Right lung (tissue), 5 donors: Measurements from ENCODE around the gene NYAP2. TPM values are rescaled to one million over a fixed set of nuclear protein-coding genes. Genes with fewer than 3 reads are reported as not detected.

Experiments
- DNase-seq, 2 donors: peaks; one replicate each; pipeline ENCODE4 v3.0.0-alpha.2; 2013
- polyA plus RNA-seq, 5 donors: library from polyadenylated mRNA; unstranded; fragments of 120-200 nt; gene quantifications; one replicate each; pipeline versions ENCODE4 v1.2.1 to v1.2.3, GENCODE V29; 2013; ENCODE audit warnings: inconsistent platforms in 1 of 5, low replicate concordance in 1 of 5; ENCODE audit not compliant: insufficient read length in 5 of 5, insufficient read depth in 1 of 5

The NYAP2 gene
- polyA plus RNA-seq, 5 donors = 0.05 to 0.25 (median 0.12) TPM

DNA sequence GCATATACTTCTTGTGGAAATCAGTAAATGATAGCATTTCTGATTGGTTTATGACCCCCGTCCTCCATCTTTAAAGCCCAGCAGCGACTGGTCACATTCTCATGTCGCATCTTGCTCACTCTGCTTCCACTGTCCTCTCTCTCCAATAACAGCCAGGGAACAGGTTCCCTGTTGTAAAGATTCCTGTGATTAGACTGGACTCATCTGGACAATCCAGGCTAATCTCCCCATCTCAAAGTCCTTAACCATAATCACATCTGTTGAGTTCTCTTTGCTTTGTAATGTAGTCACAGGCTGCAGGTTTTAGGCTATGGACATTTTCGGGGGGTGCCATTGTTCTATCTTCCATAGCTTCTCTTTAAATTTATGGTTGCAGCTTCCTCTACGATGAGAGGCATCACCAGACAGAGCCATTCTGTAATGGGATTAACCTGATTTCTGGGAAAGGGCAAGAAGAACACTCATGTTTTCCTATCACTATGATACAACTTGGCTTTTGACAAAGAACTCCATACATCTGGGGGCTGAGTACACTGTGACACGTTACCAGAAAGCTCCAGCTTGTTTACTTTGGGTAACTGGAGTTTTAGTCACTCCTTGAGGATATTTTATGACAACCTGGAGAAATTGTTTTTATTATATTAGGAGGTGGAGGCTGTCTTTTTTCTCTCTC is 159.0 kb downstream of the NYAP2 start:
- DNase-seq = no peak

DNA sequence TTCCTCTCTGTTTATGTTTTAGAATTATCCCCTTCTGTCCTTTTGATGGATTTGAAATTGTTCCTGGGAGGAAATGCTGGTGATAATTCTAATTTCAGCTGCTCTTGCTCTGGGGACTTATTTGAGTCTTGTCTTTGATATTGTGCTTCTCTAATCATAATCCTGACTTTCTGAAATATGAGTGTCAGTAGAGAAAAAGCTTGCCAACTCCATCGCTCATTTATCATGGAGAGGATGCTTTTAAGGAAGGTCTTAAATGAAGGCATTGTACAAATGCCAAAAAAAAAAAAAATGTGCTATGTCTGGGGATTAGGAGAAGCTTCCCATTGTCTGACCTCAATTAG is 159.5 kb downstream of the NYAP2 start:
- DNase-seq = no peak

DNA sequence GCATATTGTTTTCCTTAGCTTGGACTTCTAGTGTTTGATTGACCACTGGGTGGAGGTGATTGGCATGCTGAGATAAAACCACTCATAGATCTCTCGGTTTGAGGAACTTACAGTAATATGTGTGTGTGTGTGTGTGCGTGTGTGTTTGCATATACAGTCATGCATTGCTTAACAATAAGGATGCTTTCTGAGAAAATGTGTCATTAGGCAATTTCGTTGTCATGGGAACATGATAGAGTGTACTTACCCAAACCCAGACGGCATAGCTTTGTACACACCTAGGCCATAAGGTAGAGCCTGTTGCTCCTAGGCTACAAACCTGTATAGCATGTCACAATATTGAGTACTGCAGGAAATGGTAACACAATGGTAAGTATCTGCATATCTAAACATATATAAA is 167.3 kb downstream of the NYAP2 start:
- DNase-seq = peak; percentile 1 to 5

DNA sequence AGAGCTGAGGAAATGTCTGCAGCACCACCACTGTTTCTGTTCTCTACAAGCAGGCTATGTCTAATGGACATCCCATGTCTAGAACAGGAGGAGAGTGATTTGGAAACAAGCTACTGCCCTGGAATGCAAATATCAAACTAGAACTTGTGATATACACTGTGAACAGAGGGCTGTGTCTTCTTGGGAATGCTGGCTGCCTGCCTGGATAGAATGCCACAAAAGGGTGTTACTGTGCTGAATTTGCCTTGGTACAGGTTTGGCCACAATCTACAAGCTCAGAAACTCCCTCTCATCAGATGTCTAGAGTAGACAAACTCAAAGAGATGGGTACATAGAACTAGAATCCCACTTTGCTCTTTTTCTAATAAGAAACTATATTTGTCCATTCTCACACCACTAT is 170.5 kb downstream of the NYAP2 start:
- no peak for DNase-seq

DNA sequence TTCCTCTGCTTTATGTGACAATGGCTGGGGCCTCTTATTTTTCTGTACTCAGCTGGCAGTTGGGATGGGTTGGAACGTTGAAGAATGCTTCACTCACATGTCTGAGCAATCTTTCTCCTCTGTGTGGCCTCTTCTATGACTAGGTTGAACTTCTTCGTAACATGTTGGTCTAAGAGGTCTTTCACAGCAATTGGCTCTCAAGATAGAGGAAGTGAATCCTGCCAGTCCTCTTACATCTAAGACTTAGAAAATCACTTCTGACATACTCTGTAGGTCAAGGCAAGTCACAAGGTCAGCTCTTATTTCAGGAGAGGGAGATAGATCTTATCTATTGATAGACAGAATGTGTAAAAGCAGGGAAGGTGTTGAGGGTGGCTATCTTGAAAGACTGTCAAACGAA is 174.1 kb downstream of the NYAP2 start:
- no peak for DNase-seq

- DNase-seq = no peak
These were observed 175.2 kb downstream of the NYAP2 start for GRCh38 chr2:225574582-225575138.

- DNase-seq = no peak
These were observed 181.6 kb downstream of the NYAP2 start for GRCh38 chr2:225581135-225581534.

DNA sequence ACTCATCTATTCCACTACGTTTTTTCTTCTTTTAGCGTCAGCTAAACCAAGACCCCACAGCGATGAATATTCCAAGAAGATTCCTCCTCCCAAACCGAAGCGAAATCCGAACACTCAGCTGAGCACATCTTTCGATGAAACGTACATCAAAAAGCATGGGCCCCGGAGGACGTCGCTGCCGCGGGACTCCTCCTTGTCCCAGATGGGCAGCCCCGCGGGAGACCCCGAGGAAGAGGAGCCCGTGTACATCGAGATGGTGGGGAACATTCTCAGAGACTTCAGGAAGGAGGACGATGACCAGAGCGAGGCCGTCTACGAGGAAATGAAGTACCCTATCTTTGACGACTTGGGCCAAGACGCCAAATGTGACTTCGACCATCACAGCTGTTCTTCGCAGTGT is 182.4 kb downstream of the NYAP2 start:
- DNase-seq = no peak

DNA sequence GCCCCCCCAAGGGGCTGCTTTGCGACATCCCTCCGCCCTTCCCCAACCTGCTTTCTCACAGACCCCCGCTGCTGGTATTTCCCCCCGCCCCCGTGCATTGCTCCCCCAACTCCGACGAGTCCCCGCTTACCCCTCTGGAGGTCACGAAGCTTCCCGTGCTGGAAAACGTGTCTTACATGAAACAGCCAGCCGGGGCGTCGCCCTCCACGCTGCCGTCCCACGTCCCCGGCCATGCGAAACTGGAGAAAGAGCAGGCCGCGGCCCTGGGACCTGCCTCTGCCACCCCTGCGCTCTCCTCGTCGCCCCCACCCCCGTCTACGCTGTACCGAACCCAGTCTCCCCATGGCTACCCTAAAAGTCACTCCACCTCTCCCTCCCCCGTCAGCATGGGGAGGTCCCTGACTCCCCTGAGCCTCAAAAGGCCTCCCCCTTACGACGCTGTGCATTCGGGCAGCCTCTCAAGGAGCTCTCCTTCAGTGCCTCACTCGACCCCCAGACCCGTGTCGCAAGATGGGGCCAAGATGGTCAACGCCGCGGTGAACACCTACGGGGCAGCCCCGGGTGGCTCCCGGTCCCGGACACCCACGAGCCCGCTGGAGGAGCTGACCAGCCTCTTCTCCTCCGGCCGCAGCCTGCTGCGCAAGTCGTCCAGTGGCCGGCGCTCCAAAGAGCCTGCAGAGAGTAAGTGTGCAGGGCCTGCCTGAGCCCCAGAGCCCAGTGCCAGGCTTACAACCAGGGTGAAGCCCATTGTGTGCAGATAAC is 183.0 kb downstream of the NYAP2 start:
- no peak for DNase-seq

- DNase-seq = no peak
These were observed 185.3 kb downstream of the NYAP2 start for GRCh38 chr2:225584796-225585195.

DNA sequence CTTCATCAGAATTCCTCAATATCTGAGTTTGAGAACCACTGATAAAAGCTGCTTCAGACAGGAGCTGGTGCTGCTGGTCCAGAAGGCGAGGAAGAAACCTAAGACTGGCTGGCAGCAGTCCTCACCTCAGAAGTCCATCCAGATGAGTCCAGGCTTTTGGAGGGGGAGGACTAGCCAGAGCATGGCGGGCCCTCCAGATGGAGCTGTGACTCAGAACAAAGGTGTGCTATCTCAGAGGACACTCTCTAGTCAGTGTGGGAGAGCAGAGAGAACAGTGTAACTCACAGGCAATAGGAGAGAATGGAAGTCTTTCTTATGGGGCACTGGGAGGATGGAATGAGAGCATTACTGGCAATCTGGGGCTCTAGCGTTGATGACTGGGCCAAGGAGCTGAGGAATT is 191.4 kb downstream of the NYAP2 start:
- no peak for DNase-seq

DNA sequence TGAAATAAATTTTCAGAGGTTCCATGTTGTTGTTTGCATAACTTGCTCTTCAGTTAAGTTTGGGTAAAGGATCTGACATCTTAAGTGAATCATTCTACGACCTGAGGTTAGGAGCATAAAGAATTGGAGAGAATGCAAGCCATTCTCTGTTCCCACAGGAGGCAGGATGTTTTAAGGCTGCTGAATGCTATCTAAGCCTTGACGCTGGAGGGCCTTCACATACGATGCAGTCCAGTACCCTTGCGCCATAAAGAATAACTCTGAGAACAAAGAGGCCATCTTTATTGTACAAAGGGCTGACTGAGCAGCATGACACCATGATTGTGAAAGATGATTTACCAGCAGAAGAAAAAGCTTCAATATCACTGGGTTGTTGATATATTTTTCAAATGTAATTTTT is 198.4 kb downstream of the NYAP2 start:
- no peak for DNase-seq

DNA sequence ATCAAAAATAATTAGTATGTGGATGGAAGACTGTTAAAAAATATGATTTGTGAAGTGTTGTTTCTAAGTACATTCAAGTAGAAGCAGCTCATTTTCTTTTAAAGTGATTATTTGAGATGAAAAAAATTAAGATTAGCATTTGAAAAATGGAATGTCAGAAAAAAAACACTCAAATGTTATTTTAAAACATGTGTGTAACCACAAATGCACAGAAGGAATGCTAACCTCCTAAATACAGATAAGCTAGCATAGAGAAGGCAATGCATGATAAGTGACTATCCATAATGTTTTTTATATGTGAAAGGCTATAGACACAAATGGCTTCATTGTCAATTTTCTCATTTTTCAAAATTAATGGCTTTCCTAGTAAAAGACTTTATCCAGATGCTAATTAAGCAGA is 198.9 kb downstream of the NYAP2 start:
- DNase-seq = no peak

GRCh38 chr2:225598897-225599296 is 199.4 kb downstream of the NYAP2 start:
- DNase-seq = no peak

GRCh38 chr2:225599856-225600255 is 200.3 kb downstream of the NYAP2 start:
- no peak for DNase-seq

DNA sequence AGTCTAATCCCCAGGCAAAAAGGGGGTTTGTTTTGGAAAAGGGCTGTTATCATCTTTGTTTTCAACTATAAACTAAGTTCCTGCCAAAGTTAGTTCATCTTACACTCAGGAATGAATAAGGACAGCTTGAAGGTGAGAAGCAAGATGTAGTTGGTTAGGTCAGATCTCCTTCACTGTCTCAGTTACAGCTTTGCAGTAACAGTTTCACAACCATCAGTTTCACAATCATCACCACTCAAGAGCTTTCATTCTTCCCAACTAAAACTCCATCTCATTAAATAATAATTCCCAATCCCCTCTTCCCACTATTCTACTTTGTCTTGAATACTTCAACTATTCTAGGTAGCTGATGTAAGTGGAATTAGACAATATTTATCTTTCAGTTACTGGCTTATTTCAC is 200.9 kb downstream of the NYAP2 start:
- DNase-seq = no peak

DNA sequence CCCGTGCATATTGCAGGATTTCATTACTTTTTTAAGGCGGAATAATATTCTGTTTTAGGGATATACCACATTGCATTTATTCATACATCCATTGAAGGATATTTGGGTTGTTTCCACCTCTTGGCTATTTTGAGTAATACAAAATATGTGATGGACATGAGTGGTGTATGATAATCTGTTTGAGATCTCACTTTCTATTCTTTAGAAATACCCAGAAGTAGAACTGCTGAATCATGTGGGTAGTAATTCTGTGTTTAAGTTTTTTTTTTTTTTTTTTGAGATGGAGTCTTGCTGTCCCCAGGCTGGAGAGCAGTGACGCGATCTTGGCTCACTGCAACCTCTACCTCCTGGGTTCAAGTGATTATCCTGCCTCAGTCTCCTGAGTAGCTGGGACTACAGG is 201.4 kb downstream of the NYAP2 start:
- no peak for DNase-seq

DNA sequence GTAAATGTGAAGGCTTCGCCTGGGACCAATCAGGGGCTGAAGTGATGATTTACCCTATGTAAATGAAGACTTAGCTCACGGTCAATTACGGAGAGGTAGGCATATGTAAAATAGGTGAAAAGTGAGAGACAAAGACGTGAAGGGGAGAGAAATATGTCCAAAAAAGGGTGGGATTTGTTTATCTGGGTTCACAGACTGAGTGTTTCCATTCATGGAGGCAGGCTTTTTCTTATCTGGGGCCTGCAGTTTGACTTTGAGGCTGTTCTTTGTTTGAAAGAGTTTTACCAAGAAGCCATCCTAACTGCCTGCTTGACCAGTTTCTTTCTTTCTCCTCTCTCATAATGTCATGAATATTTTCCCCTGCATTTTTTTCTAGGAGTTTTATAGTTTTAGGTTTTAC is 202.7 kb downstream of the NYAP2 start:
- no peak for DNase-seq

- DNase-seq = no peak
These were observed 208.6 kb downstream of the NYAP2 start for GRCh38 chr2:225608136-225608535.

GRCh38 chr2:225612636-225613035 is 213.1 kb downstream of the NYAP2 start:
- no peak for DNase-seq

DNA sequence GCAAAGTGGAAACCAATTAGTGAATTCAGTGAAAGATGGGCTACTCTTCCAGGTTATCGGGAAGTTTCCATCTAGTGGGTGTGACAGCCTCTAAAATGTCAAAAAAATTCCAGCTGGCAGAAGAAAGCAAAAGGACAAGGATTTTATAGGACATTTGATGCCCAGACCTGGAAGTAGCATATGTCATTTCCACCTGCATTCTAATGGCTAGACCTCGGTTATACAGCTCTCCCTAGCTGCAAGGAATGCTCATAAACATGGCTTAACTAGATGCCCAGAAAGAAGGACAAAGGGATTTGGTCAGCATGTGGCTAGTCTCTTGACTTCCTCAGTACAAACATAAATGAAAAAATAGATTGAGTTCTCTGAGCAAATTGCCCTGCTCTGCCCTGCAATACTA is 215.4 kb downstream of the NYAP2 start:
- DNase-seq = no peak

- no peak for DNase-seq
These were observed 216.0 kb downstream of the NYAP2 start for GRCh38 chr2:225615514-225615913.

GRCh38 chr2:225616372-225616771 is 216.9 kb downstream of the NYAP2 start:
- no peak for DNase-seq

DNA sequence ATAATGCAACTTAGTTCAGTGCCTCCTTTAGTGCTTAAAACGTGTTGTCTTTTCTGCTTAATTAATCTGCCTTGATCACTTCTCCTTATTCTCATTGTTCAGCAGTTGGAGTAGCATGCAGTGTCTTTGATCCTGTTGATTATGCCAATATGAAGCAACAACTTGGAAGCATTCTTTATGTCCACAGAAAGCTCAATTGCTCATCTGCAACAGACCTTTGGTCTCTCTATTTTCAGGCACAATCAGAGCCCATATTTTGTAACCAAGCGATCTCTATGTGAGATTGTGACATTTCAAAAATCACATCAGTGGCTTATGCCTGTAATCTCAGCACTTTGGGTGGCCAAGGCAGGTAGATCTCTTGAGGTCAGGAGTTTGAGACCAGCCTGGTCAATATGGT is 217.3 kb downstream of the NYAP2 start:
- DNase-seq = no peak
